ENCODE results near the gene TTLL1.
A peak's percentile ranks its signal among the peaks of the same experiment; 100 is the strongest.

TTLL1 gene

DNA sequence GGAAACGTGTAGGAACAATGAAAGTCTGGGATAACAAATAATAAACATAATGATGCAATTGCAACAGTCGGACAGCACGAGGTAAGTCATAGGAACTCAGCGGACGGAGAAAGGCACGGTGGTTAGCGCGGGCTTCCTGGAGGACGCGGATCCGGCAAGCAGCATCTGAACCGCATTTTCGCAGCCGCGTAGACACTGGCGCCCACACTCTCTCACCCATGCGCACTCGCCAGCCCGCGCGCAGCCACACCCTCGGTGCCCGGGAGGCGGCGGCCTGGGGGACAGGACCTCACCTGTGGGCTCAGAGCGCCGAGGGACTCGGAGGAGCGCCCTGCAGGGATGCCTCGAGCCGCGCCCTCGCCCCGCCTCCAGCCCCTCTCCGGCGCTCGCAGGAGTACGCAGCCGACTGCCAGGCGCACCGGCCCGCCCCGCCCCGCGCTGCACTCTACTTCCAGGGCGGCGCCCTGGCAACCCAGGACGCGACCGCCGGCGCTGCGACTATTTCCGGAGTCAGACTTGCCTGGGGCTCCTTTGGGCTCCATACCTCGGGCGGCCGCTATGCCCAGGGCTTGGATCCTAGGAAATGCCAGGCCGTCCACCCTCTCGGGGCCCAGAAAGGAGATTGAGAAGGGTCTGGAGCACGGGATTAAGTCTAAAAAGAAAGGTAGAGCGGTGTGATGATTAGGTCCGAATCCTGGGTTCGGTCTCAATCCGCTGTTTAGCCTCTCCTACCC is at the start of gene TTLL1:
Gene TTLL1 (minus strand): TSS at position 408 of the 734 bp plus-strand sequence. CDS start 13,805 bp downstream, outside the sequence.
- peak; percentile 96 for DNase-seq

DNA sequence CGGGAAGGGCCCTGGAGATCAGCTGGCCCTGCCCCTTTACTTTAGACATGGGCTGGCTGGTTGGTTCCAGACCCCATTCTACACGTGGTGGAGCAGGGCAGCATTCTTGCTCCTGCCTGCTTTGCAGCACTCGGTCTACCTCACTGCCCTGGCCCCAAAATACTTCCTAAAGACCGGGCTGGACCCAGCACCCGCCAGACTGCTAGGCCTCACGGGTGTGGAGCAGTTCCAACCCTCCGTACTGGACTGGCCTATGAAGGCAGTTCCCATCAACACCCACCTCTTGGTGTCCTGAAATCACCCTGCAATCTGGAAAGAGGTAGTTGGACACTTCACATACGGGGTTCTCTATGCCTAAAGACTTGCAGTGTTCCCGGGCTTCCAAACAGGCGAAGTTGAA is 47.6 kb upstream of the TTLL1 start:
- DNase-seq = no peak

DNA sequence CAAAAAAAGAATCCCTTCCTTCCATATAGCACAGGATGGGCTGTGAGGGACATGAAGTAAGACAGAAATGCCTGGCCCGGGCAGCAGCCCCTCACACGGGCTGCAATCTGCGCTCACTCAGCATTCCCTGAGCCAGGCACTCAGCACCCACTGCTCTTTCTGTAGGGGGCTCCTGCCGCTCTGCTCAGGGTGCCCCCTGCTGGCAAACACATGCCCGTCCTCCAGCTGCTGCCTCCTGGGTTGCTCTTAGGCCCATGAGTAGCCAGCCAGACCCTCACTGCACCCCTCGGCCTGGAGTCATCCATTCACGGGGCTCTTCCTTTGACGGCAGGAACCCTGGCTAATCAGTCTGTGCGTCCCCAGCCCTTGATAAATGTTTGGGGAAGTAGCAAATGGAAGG is 47.1 kb upstream of the TTLL1 start:
- peak; percentile 80 for DNase-seq

DNA sequence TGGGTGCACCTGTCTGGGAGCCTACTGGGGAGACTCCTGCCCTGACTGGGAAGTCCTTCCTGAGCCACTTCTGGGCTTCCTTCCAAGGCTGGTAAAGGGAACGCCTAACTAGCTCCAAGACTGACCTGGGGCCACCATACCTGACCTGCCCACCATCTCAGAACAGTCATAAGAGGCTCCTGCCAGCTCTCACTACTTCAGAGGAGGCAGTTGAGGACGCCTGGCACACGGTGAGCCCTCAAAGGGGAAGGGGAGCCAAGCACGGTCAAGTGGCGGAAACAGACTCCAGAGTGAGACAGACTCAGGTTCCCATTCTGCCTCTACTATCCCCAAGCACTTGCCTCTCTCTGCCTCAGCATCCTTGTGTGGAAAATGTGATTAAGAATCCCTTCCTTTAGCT is 46.4 kb upstream of the TTLL1 start:
- no peak for DNase-seq

DNA sequence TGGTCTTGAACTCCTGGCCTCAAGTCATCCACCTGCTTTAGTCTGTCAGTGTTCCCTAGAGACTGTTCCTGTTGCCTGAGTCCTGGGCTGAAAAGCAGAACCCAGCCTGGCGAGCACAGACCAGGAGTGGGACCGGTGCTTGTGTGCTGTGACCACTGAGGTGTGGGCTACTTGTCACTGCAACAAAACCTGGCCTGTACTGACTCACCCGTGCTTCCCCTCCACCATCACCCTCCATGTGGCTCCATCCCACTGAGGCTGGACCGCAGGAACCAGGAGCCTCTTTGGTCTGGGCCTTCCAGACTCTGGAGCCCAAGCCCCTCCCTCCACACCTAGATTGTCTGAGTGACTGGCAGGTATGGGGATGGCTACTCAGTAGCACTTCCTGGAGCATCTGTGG is 45.4 kb upstream of the TTLL1 start:
- DNase-seq = no peak

DNA sequence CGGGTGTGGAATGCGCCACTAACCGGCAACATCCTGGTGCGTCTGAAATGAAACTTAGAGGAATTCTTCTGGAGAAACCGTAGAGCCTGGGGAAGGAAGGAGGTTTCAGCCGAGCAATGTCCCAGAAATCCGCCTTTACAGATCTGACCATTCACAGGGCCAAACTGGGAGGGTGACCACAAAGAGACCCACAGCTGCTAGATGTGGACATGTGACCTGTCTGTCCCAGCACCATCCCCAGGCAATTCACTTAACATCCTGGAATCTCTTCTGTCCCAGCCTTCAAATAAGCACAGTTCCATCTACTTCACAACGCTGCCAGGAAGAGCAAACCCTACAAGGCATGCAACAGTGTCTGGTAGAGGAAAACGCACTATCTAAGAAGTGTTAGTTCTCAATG is 44.2 kb upstream of the TTLL1 start:
- DNase-seq = no peak

DNA sequence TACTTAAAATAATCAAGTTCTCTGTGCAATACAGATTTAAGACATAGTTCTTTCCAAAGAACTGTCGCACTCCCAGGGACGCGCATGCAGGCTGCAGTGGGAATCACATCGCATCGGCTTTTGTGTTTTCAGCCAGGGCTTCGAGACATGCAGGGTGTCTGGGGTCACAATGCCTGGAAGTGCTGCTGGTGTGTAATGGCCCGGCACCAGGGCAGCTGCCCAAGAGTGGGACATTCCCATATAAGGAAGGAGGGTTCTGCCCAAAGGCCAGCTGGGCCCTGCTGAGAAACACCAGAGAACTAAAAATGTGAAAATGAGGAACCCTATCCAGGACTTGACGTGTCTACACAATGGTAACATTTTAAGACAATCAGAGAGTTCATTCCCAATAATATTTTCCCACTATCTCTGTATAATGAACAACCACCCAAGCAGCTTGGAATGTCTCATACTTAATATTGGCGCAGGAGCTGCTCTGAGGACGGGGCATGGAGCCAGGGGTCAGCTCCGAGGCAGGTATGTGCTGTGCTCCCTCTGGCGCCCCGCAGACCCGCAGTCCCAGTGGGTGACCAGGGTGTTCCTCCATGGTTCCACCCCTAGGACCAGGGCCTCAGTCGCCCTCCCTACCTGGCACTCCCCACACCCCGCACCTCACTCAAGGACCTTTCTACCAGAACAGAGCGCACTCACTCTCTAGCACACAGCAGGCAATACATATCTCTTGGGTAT is 42.7 kb upstream of the TTLL1 start:
- no peak for DNase-seq

DNA sequence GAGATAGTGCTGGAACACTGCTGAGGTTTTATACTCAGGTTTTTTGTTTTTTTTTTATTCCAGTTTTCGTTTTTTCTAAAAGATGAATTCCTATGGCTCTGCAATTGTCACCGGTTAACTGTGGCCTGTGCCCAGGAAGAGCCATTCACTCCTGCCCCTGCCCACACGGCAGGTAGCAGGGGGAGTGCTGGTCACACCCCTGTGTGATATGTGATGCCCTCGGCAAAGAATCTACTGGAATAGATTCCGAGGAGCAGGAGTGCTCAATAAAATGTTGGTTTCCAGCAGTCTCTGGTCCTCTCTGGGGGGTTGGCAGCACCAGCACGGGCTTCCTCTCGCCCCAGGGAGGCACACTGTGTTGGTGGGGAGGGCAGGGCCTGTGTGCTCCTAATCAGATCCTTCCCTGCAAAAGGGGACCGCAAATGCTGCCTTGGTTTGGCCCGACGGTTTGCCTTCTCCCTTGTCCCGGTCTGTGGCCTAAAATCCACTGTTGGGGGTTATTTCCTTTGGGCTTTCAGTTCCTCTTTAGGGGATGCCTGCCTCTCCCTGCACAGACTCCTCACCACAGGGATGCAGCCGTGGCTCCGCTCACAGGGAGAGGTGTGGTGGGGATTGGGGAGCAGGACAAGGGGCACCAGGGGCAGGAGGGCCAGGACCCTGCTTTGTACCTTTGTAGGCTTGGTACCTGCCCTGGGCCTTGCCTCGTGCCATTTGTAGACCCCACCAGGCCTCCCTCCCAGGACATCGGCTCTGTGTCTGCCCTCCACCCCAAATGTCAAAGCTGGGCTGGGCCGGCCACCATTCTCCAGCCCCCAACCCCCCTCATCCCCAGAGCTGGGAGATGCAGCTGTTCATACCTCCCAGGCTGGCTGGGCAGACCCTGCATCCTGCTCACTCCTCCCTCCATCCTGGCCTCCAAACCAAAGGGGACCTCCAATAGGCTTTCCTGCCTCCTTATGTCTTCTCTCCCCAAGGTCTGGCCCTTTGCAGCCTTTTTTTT is 40.5 kb upstream of the TTLL1 start:
- peak; percentile 77 for DNase-seq

DNA sequence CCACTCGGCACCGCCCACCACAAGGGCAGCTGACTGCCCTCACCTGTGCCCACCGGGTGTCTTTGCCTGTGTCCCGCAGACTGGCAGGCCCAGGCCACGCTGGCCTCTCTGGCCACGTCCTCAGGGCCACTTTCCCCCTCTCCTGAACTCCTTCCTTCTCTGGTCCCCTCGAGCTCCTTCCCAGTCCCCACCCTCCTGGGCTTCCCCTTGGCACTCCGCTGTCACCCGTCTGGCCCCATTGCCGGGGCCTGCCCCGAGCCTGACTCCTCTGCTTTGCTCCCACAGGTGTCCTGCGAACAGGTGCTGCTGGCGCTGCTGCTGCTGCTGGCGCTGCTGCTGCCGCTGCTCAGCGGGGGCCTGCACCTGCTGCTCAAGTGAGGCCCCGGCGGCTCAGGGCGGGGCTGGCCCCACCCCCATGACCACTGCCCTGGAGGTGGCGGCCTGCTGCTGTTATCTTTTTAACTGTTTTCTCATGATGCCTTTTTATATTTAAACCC is 39.8 kb upstream of the TTLL1 start:
- peak; percentile 78 for DNase-seq

DNA sequence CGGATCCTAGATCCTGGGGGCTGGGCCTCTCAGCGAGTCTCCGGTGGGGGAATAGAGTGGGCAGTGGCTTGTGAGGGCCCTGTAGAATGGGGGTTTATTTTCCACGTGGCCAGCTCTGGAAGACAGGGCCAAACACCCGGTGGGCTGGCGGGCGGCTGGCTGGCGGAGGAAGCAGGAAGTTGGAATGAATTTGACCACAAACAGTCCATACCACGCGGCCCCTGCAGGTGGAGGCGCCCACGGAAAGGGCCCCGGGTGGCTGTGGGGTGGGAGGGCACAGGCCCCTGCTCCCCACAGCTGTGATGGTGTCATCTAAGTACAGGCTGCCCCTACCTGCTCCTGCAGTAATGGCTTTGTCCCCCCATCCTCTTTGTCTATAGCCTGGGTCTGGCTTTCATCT is 38.9 kb upstream of the TTLL1 start:
- peak; percentile 75 for DNase-seq

DNA sequence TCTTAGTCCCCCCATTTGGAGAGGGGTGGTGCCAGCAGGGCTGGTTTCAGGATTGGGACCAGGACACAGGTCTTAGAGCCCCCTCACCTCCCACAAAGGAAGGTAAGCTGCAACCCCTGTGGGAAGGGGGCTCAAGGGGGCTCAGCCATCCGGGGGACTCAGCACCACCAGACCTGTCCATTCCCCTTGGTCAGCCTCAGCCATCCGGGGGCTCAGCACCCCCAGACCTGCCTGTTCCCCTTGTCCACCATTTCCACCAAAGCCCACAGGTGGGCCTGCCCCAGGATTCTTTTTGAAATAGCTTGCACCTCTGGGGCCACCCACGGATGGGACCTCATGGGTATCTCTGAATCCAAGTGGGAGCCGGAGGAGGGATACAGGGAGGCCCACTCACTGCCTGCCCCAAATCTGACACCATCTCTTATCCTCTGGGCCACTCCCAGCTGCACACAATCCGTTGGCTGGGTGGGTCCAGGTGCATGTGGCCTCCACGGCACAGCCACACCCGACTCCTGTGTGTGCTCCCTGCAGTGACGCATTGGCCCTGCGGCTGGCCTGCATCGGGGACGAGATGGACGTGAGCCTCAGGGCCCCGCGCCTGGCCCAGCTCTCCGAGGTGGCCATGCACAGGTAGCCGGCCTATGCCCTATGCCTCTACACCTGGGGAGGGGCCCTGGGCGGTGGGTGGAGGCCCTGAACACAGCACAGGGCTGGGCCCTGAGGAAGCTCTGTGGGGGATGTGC is 38.1 kb upstream of the TTLL1 start:
- peak; percentile 44 for DNase-seq

DNA sequence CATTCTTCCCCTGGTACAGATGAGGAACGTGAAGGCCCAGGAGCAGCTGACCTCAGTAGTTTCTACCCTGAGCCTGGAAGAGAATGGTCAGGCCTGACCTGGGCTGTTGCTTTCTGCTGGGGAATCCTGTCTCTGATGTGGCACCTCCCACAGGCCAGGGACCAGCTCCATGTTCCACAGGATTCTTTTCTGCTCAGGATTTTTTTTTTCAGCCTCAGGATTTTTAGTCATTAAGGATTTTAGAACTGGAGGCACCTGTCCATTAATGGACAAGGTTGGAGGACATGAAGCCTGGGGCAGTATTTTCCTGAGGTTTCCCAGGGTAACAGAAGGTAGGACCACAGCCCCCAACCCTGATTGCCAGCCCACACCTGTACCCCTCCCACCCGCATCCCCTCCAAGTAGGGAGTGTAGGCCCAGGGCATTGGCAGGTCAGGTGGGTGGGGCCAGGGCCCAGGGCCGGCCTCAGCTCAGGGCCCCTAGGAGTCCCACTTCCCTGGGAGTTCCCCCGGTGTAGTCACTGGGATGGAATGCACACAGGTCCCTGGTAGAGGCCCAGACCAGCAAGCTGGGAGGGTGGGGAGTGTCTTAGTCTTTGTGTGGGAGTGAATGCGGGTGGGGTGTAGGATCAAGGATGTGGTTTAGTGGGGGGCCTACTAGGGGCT is 37.4 kb upstream of the TTLL1 start:
- no peak for DNase-seq

DNA sequence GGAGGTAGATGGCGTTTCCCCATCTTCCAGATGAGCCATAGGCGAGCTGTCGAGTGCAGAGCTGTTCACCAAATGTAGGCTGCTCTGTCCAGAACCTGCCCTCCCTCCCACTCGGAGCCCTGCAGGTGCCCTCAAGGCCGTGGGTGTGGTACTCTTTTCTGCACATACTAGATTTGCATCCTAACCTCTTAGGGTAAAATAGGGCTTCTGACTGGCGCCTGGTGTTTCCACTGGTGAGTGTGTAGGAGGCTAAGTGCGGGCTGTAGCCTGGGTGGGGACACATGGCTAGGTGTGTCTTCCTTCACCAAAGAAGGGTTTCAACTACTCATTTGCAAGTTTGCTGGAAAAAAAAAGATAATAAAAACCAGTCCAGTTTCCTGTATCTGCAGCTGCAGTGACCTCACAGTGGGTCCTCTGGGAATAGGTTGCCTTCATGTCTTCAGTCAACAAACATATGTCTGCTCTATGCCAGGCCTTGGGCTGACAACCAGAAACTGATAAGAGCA is 29.8 kb upstream of the TTLL1 start:
- no peak for DNase-seq

DNA sequence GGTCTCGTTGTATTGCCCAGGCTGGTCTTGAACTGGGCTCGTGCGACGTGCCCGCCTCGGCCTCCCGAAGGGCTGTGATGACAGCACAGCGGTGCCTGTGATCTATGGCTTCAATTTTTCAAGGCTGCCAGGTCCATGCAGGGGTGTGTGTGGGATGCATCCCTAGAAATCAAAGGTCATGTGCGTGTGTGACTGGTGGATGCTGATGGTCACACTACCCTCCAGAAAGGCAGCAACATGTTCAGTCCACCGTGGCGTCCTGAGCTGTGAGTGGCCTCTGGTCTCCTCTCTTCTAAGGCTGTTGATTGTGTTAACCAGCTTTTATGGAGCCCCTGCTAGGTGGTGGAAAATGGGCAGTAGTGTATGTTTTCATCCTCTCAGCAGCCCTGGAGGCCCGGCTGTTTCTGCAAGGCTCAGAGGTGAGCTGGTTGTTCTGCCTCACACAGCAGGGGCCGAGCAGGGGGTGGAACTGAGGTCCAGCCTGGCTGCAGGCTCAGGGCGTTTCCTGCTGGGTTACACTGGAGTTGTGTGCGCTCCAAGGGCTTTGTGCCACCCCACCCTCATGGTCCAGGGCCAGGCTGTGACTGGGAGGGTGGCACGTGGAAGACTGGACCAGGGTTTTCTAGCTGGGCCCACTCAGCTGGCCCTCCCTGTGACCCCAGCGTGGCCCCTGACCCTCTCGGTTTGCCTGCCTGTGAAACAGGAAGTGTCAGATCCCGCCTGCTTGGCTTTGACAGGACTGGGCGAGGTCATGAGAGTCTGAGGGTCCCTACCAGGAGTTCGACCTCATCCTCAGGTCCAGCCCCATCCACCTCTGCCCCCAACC is 29.0 kb upstream of the TTLL1 start:
- no peak for DNase-seq

DNA sequence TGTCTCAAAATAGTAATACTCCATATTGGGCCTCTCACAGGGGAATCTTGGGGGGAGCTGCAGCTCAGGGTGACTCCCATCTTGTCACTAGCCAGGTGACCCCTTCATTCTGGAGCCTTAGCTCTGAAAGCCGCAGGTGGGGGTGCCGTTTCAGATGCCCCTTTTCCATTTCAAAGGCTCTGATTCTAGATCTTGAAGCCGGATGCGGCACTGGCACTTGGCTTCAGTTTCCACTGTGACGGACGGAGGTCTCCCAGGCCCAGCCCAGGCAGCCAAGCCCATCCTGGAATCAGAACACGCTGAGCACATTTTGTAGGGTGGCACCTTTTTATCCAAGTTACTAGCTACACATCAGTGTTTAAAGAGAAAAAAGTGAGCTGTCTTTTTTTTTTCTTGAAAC is 27.7 kb upstream of the TTLL1 start:
- DNase-seq = no peak

DNA sequence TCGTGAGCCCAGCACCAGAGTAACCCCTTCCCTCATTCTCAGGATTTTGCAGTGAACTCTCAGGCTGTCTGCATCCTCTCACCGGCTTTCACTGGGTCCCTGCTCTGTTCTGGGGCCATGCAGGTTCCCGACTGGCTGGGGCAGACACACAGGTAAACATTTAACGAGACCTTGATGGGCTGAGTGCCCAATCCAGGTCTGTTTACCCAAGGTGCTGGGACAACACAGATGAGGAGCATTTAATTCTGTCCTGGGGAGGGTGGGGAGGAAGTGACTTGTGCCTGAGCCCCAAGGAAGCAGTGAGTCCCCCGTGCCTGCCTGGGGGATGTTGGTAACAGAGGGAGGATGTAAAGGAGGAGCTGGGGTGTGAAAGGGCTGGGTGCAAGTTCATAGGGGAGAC is 25.8 kb upstream of the TTLL1 start:
- no peak for DNase-seq

DNA sequence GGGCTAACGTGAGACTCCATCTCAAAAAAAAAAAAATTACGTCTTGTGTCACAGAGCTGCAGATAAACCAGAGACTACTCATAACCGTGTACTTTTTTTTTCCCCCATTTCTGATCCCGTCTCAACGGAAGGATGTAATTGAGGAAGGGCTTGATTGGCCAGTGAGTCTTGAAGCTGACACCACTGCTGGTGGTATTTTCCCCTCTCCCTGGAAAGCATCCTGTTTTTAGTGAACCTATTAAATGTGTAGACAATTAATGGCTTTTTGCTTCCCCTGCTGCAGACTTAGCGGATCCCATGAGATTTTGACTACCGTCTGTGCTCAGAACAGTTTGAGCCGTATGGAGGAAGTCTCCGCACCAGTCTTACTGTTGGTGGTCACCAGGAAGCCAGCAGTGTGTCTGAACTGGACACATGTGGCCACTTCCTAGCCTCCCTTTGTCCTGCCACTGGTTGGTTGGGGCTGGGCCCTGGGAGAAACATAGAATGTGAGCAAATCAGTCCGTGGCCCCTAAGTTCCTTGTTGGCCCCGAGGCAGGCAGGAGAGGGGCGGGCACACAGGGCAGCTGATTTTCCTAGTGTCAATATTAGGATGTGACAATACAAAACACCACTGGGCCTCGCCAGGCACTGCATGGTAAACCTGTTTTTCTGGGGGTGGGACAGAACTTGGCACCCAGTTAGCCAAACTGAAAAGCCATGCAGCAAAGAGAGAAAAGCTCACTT is 24.5 kb upstream of the TTLL1 start:
- no peak for DNase-seq

DNA sequence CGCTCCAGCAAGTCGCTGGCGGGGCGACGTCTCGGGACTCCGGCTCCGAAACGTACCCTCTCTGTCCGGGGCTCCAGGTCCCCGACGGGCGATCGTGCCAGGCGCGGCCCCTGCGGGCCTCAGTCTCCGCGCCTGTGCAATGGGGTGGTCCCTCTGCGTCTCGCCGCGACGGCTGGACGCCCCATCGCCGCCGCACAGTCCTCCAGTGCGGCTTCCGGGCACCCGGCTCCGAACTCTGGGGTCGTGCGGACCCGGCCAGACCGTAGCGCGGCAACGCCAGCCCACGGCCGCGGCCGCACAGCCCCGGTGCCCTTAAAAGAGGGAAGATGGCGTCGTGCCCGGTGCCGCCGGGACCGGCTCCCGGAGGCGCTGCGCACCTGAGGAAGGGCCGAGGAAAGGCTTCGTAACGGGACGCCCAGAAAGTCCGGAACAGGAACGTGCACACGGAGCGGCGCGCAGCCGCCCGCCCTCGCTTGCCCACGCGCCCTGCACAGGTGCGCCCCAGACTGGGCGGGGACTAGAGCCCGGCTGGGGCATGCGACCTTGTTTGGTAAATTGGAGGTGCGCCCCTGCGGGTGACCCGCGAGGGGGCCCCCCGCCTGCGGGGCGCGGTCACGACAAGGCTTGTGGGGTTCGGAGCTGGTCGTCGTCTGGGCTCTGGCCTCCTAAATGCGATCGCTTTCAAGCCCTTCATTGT is 21.9 kb upstream of the TTLL1 start:
- DNase-seq = no peak

DNA sequence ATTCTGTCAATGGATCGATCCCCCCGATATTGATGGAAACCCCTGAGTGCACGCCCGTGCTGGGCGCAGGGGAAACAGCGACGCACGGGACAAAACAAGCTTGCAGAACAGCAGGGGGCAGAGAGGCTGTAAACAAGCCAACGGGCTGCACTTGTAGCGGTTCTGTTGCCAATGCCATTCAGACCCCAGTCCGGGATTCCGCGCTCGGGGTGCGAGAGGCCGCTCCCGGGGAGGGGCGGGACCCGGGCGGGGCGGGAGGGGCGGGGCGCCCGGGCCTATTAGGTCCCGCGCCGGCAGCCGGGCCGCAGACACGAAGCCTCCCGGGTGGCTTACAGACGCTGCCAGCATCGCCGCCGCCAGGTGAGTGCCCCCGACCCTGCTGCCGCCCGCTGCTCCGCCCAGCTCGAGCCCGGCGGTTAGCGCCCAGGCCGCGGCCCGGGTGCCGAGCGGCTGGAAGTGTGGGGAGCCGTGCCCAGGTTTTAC is 21.3 kb upstream of the TTLL1 start, which contains the start of gene BIK:
Gene BIK (plus strand): TSS at position 307 of the 483 bp plus-strand sequence. CDS start 13,273 bp downstream, outside the sequence.
- peak; percentile 90 for DNase-seq

Data from hematopoietic multipotent progenitor cell treated with erythropoietin and hydrocortisone succinate and interleukin-3 and kit ligand, for 4 days (in vitro differentiated cells).